ENCODE data around the gene WNT3A.

WNT3A gene

DNA sequence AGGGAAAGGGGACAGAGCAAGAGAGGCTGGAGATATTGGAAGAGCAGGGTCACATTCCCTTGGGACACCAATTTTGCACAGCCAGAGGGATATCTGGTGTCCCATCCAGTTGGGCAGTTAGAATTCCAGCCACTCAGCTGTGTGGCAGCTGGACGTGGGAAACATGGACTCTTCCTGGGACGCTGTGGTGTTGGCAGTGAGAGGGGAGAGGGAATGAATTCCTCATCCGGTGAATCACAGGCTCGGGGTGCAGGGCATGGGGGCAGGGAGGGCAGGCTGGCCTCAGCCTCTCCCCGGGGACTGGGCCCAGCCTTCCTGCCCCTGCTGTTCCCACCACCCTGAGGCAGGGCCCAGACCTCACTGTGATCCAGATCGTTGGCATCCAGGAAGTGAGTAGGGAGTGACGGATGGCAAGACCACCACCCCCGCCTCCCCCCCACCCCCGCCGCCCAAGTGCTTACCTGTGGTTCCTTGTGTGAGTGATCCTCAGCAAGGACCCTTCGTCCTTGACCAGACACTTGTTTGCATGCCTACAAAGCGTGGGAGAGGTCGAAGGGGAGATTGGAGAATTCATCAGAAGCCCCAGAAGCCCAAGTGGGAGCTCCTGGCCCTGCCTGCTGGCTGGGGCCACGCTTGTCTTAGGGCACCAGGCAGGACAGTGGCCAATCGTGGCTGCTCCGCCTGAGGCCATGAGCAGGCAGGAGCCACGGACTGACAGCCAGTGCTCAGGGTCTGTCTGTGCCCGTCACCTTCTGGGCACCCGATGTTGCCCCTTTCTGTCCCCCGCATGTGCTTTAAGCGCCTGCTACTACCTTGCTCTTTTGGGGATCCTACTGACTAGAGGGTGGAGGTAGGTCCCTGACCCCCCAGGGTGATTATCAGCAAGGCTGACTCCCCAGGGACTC lies 8.7 kb downstream of the WNT3A start:
- no peaks in the 10 kb centered on the region for H3K9me3 ChIP-seq (ENCODE audit: low read length)
- H3K27me3 ChIP-seq (ENCODE audit: insufficient read depth, low read length), result no peaks in the 10 kb centered on the region
- TF ChIP-seq, protein P1, sequence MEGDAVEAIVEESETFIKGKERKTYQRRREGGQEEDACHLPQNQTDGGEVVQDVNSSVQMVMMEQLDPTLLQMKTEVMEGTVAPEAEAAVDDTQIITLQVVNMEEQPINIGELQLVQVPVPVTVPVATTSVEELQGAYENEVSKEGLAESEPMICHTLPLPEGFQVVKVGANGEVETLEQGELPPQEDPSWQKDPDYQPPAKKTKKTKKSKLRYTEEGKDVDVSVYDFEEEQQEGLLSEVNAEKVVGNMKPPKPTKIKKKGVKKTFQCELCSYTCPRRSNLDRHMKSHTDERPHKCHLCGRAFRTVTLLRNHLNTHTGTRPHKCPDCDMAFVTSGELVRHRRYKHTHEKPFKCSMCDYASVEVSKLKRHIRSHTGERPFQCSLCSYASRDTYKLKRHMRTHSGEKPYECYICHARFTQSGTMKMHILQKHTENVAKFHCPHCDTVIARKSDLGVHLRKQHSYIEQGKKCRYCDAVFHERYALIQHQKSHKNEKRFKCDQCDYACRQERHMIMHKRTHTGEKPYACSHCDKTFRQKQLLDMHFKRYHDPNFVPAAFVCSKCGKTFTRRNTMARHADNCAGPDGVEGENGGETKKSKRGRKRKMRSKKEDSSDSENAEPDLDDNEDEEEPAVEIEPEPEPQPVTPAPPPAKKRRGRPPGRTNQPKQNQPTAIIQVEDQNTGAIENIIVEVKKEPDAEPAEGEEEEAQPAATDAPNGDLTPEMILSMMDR (IDR thresholded peaks at IDR 0.05; ENCODE audit: low read length), result no peak
- TF ChIP-seq EZH2 (IDR thresholded peaks at IDR 0.05; ENCODE audit: borderline replicate concordance, low read length), result no peak
- no peaks in the 10 kb centered on the region for H3K9me2 ChIP-seq (ENCODE audit: low read depth, low read length)
- H2AFZ ChIP-seq (ENCODE audit: low read length), result no peak overlapping the region
- no peaks in the 10 kb centered on the region for H3K4me1 ChIP-seq (ENCODE audit: insufficient read depth, low read length, severe bottlenecking)
- H3K9ac ChIP-seq (ENCODE audit: low read length), result no peak overlapping the region
- no peak overlapping the region for H3K27ac ChIP-seq (ENCODE audit: low read depth, low read length, poor library complexity, severe bottlenecking)
- no peaks in the 10 kb centered on the region for H3F3A ChIP-seq (ENCODE audit: insufficient read depth, low read length)
- no peaks in the 10 kb centered on the region for H3K36me3 ChIP-seq (ENCODE audit: insufficient read depth, low read length)
- H3K4me2 ChIP-seq (ENCODE audit: low read length), result no peak overlapping the region
- no peaks in the 10 kb centered on the region for H4K20me1 ChIP-seq (ENCODE audit: insufficient read depth, low read length)
- H3K79me2 ChIP-seq (ENCODE audit: insufficient read depth, low read length), result no peaks in the 10 kb centered on the region
- no peak overlapping the region for H3K4me3 ChIP-seq (ENCODE audit: low read depth, low read length, poor library complexity, severe bottlenecking)

DNA sequence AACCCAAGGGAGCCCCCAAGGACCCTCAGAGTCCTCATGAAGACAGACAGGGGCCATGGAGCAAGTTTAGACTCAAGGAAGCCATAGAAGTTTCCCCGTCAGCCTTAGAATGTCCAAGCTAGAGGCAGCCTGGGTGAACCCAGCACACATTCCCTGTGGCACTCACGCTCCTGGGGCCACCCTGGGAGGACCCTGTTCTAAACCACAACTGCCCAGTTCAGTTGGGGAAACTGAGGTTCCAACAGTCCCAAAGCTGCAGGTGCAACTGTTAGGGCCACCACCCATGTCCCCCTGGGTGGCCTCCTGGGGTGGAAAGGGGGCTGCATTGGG lies 9.3 kb downstream of the WNT3A start:
- H3K4me3 ChIP-seq (ENCODE audit: low read depth, low read length, poor library complexity, severe bottlenecking), result no peak overlapping the region
- no peaks in the 10 kb centered on the region for H3K9me3 ChIP-seq (ENCODE audit: low read length)
- no peaks in the 10 kb centered on the region for H3F3A ChIP-seq (ENCODE audit: insufficient read depth, low read length)
- no peaks in the 10 kb centered on the region for H3K4me1 ChIP-seq (ENCODE audit: insufficient read depth, low read length, severe bottlenecking)
- H3K27me3 ChIP-seq (ENCODE audit: insufficient read depth, low read length), result no peaks in the 10 kb centered on the region
- no peak overlapping the region for H3K9ac ChIP-seq (ENCODE audit: low read length)
- TF ChIP-seq, protein P1 (IDR thresholded peaks at IDR 0.05; ENCODE audit: low read length), result no peak
- no peak for TF ChIP-seq EZH2 (IDR thresholded peaks at IDR 0.05; ENCODE audit: borderline replicate concordance, low read length)
- H3K27ac ChIP-seq (ENCODE audit: low read depth, low read length, poor library complexity, severe bottlenecking), result no peak overlapping the region
- H3K9me2 ChIP-seq (ENCODE audit: low read depth, low read length), result no peaks in the 10 kb centered on the region
- no peak overlapping the region for H3K4me2 ChIP-seq (ENCODE audit: low read length)
- H2AFZ ChIP-seq (ENCODE audit: low read length), result no peak overlapping the region
- H4K20me1 ChIP-seq (ENCODE audit: insufficient read depth, low read length), result no peaks in the 10 kb centered on the region
- no peaks in the 10 kb centered on the region for H3K79me2 ChIP-seq (ENCODE audit: insufficient read depth, low read length)
- H3K36me3 ChIP-seq (ENCODE audit: insufficient read depth, low read length), result no peaks in the 10 kb centered on the region

DNA sequence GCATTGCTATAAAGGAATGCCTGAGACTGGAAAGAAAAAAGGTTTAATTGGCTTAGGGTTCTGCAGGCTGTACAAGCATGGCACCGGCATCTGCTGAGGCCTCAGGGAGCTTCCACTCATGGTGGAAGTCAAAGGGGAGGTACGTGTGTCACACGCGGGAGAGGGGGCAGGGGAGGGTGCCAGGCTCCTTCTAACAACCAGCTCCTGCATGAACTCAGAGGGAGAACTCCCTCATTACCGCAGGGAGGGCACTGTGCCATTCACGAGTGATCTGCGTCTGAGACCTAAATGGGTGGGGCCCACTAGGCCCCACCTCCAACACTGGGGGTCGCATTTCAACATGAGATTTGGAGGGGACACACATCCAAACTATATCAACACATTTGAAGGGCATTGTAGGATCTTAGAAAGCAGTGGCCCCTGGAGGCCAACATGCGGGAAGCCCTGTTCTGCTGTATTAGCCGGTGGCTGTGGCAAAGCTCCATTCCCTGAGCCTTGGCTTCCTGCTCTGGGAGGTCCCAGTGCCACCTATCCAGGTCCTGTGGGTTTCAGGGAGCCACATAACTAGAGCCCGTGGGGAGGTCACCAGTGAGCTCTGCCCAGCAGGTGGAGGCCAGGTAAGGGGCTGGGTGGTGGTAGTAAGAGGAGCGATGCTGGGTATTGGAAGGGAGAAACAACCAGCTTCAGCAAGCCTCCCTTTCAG lies 10.0 kb downstream of the WNT3A start:
- no peak overlapping the region for H3K9ac ChIP-seq (ENCODE audit: low read length)
- TF ChIP-seq, protein P1 (IDR thresholded peaks at IDR 0.05; ENCODE audit: low read length), result no peak
- TF ChIP-seq EZH2 (IDR thresholded peaks at IDR 0.05; ENCODE audit: borderline replicate concordance, low read length), result no peak
- no peak overlapping the region for H2AFZ ChIP-seq (ENCODE audit: low read length)

More for the DNA sequence above, 10.0 kb downstream of the WNT3A start:
- Histone ChIP-seq H3K9me3 (ENCODE audit: low read length) (no peaks in the 10 kb centered on the region), H3F3A (ENCODE audit: insufficient read depth, low read length) (no peaks in the 10 kb centered on the region), H3K27ac (ENCODE audit: low read depth, low read length, poor library complexity, severe bottlenecking) (no peak overlapping the region), H3K9me2 (ENCODE audit: low read depth, low read length) (no peaks in the 10 kb centered on the region), H3K4me3 (ENCODE audit: low read depth, low read length, poor library complexity, severe bottlenecking) (no peak overlapping the region), H3K4me1 (ENCODE audit: insufficient read depth, low read length, severe bottlenecking) (no peaks in the 10 kb centered on the region), H3K4me2 (ENCODE audit: low read length) (no peak overlapping the region), H3K79me2 (ENCODE audit: insufficient read depth, low read length) (no peaks in the 10 kb centered on the region), H3K27me3 (ENCODE audit: insufficient read depth, low read length) (no peaks in the 10 kb centered on the region), H4K20me1 (ENCODE audit: insufficient read depth, low read length) (no peaks in the 10 kb centered on the region), H3K36me3 (ENCODE audit: insufficient read depth, low read length) (no peaks in the 10 kb centered on the region)

Measured in OCI-LY1 (cell line).